SJSA1 (cell line): Measurements from ENCODE around the gene FHIT. TPM values are rescaled to one million over a fixed set of nuclear protein-coding genes. Genes with fewer than 3 reads are reported as not detected.
"Not testable (repeated sequence)": the region's sequence is repeated elsewhere in the genome, so short reads cannot be mapped to it uniquely, and the experiment has no call there.

ENCODE experiments used
- DNase-seq, 2 experiments: peaks; one replicate each; pipeline ENCODE4 v3.0.0-alpha.2; 2015 to 2020; ENCODE audit warnings: low spot score in 2 of 2, low read depth in 1 of 2
- H3K27ac ChIP-seq: fragments of 250-450 bp; sonication (Bioruptor Pico); 2 replicates; pipeline ENCODE4 v1.5.1; 2020; ENCODE audit warnings: mild to moderate bottlenecking, moderate library complexity
- H3K27me3 ChIP-seq: fragments of 250-450 bp; sonication (Bioruptor Pico); replicated peaks from 2 replicates; pipeline ENCODE4 v1.5.1; 2020; ENCODE audit warnings: mild to moderate bottlenecking, moderate library complexity
- H3K36me3 ChIP-seq: fragments of 250-450 bp; sonication (Bioruptor Pico); 2 replicates; pipeline ENCODE4 v1.5.1; 2020; ENCODE audit warnings: mild to moderate bottlenecking
- H3K4me1 ChIP-seq: fragments of 250-450 bp; sonication (Bioruptor Pico); replicated peaks from 2 replicates; pipeline ENCODE4 v1.6.1; 2021; ENCODE audit warnings: mild to moderate bottlenecking
- H3K4me3 ChIP-seq: fragments of 250-450 bp; sonication (Bioruptor Pico); 2 replicates; pipeline ENCODE4 v1.5.1; 2020; ENCODE audit warnings: mild to moderate bottlenecking
- H3K9me3 ChIP-seq: fragments of 250-450 bp; sonication (Bioruptor Pico); replicated peaks from 2 replicates; pipeline ENCODE4 v1.5.1; 2020; ENCODE audit warnings: mild to moderate bottlenecking
- total RNA-seq: library from RNA; depleted of rRNA; stranded (reverse); fragments of >200 nt; shearing (Covaris generic); gene quantifications from 2 replicates; pipeline ENCODE4 v1.2.3, GENCODE V29; 2014

Gene FHIT
- total RNA-seq, 1 experiment from 2014 or later = not detected

- no peaks in the 10 kb centered on the region for H3K36me3 ChIP-seq
- DNase-seq = no peak
Measured at GRCh38 chr3:60551455-60552209, 699.6 kb downstream of the FHIT start.

DNA sequence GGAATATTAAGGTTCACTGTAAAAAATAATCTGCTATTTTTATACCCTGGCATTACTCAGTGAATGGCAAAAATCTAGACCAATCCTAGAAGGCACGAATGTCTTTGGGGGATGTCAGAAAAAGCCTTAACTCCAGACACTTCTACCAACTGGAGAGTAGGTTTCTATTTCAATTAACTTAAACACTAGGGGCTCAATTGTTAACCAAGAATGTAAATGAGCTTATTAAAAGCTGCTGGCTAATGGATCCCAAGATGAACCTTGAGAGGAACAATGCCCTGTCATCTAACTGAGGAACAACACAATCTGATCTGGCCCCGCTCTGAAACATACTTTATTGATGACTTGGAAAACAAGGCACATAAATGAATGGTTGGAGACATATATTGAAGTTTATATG, 701.4 kb downstream of the FHIT start:
- Histone ChIP-seq H3K4me3 (no peak overlapping the region), H3K27ac (no peak overlapping the region), H3K27me3 (no peaks in the 10 kb centered on the region), H3K4me1 (no peaks in the 10 kb centered on the region), H3K36me3 (no peaks in the 10 kb centered on the region), H3K9me3 (no peaks in the 10 kb centered on the region)
- no peak for DNase-seq

More at GRCh38 chr3:60551455-60552209, 699.6 kb downstream of the FHIT start:
- Histone ChIP-seq H3K4me3 (no peak overlapping the region), H3K27me3 (no peaks in the 10 kb centered on the region), H3K27ac (no peak overlapping the region), H3K9me3 (no peaks in the 10 kb centered on the region), H3K4me1 (peaks cover 14% of the 10 kb centered on the region)

GRCh38 chr3:60542995-60543394, 708.3 kb downstream of the FHIT start:
- Histone ChIP-seq H3K27me3 (no peaks in the 10 kb centered on the region), H3K27ac (no peak overlapping the region), H3K4me3 (no peak overlapping the region), H3K9me3 (no peaks in the 10 kb centered on the region), H3K4me1 (no peaks in the 10 kb centered on the region), H3K36me3 (no peaks in the 10 kb centered on the region)
- no peak for DNase-seq

GRCh38 chr3:60539394-60539793, 711.9 kb downstream of the FHIT start:
- H3K4me3 ChIP-seq, H3K27ac ChIP-seq, H3K9me3 ChIP-seq, H3K4me1 ChIP-seq, H3K36me3 ChIP-seq, H3K27me3 ChIP-seq, DNase-seq: not testable (repeated sequence)

DNA sequence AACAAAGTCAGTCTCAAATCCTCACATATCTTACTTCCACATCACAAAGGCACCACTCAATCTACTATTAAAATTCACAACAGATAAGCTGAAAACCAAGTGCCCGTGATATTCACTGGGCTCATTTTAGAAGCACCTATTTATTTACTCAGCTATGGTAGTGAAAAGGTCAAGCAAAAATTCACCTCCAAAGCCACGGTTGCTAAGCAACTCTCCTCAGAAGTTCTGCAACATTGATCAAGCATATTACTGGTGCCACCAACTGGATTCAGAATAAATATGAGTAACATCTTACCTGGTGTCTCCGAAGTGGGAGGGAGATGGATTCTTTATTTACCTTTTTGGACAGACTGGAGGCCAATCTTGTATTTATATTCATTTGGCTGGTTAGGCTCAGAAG, 714.8 kb downstream of the FHIT start:
- H3K27ac ChIP-seq = no peak overlapping the region
- no peaks in the 10 kb centered on the region for H3K27me3 ChIP-seq
- no peak for DNase-seq
- H3K4me1 ChIP-seq = no peaks in the 10 kb centered on the region
- H3K4me3 ChIP-seq = no peak overlapping the region
- H3K9me3 ChIP-seq = no peaks in the 10 kb centered on the region
- no peaks in the 10 kb centered on the region for H3K36me3 ChIP-seq

- DNase-seq = no peak
- Histone ChIP-seq H3K4me1 (no peaks in the 10 kb centered on the region), H3K4me3 (no peak overlapping the region), H3K9me3 (no peaks in the 10 kb centered on the region), H3K27ac (no peak overlapping the region), H3K27me3 (no peaks in the 10 kb centered on the region), H3K36me3 (no peaks in the 10 kb centered on the region)
Measured at GRCh38 chr3:60531759-60532158, 719.5 kb downstream of the FHIT start.

- no peak overlapping the region for H3K4me3 ChIP-seq
- H3K9me3 ChIP-seq = no peaks in the 10 kb centered on the region
- no peak for DNase-seq
- H3K27ac ChIP-seq = no peak overlapping the region
- H3K27me3 ChIP-seq = no peaks in the 10 kb centered on the region
- H3K36me3 ChIP-seq = no peaks in the 10 kb centered on the region
- no peaks in the 10 kb centered on the region for H3K4me1 ChIP-seq
Measured at GRCh38 chr3:60528651-60529050, 722.6 kb downstream of the FHIT start.

DNA sequence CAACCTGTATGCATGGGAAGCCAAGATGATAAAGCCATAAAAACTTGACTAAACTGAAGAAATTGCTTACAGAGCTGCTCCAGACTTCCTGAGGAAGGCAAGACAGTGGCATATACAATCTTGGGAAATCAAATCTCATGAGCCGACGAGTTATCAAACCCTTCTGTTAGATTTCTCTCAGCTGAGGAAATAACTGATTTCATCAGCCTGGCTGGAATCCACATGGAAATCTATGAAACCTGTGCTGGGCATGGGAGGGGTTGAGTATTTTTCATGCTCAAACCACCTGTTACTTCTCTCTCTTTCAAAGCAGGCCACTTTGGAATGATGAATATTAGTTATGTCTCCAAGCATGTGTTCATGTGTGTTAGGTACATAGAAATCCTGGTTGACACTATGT, 727.7 kb downstream of the FHIT start:
- H3K36me3 ChIP-seq = no peaks in the 10 kb centered on the region
- H3K9me3 ChIP-seq = no peaks in the 10 kb centered on the region
- H3K4me1 ChIP-seq = no peaks in the 10 kb centered on the region
- no peaks in the 10 kb centered on the region for H3K27me3 ChIP-seq
- no peak overlapping the region for H3K4me3 ChIP-seq
- no peak overlapping the region for H3K27ac ChIP-seq
- no peak for DNase-seq

DNA sequence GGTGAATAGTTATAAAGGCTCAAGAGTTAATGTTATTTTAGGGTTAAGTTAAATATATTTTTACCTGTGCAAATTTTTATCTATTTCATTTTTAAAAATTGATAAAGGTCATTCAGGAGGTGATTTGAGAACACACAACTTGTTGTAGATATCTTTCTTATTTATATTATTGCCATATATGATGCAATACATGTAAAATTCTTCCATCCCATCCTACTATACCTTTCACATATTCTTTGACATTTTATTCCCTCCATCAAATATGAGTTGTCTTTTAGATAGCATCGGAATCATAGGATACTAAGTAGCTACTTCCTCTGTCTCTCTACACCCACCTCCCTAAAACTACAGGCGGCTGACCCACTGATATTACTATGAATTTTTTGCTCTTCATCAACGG, 734.1 kb downstream of the FHIT start:
- DNase-seq = no peak
- no peak overlapping the region for H3K27ac ChIP-seq
- no peak overlapping the region for H3K4me3 ChIP-seq
- H3K27me3 ChIP-seq = no peaks in the 10 kb centered on the region
- H3K4me1 ChIP-seq = no peaks in the 10 kb centered on the region
- no peaks in the 10 kb centered on the region for H3K36me3 ChIP-seq
- H3K9me3 ChIP-seq = no peaks in the 10 kb centered on the region

DNA sequence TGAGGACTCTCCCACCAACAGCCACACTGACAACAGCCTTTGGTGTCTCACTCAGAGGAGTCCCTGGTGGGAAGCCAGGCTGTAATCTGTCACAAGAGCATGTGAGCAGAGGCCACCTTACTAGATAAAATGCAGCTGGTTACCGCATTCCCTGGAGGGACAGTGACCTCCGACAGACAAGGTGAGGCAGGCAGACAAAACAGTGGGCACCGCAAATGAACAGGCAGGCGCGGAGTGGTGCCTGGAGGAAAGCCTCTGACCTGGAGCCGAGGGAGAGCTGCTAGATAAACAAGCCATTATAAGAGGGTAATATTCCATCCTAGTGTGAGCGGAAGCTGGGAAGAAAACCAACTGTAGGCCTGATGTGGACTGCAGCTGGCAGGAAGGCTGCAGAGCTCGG, 736.4 kb downstream of the FHIT start:
- no peaks in the 10 kb centered on the region for H3K36me3 ChIP-seq
- H3K27me3 ChIP-seq = no peaks in the 10 kb centered on the region
- H3K4me3 ChIP-seq = no peak overlapping the region
- H3K4me1 ChIP-seq = no peaks in the 10 kb centered on the region
- no peak for DNase-seq
- no peaks in the 10 kb centered on the region for H3K9me3 ChIP-seq
- H3K27ac ChIP-seq = no peak overlapping the region

GRCh38 chr3:60514085-60514649, 737.1 kb downstream of the FHIT start:
- no peak for DNase-seq
- Histone ChIP-seq H3K9me3 (no peaks in the 10 kb centered on the region), H3K4me3 (no peak overlapping the region), H3K27ac (no peak overlapping the region), H3K27me3 (no peaks in the 10 kb centered on the region), H3K4me1 (no peaks in the 10 kb centered on the region), H3K36me3 (no peaks in the 10 kb centered on the region)

DNA sequence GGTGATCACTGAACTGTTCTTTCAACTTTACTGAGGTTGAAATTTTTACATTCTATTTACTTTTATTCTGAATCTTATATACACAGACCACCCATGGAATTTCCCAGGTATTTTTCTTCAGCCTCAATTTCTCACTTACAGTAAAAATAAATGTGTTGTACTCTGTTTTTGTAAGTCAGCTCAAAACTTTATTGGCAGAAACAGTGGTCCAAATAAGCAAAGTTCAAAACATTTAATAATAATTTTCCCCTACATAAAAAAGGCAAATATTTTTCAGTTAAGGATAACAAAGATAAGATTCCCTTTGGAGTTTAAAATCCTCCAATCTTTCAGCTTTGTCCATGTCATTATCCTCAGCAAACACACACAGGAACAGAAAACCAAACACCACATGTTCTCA, 738.0 kb downstream of the FHIT start:
- Histone ChIP-seq H3K27me3 (no peaks in the 10 kb centered on the region), H3K4me3 (no peak overlapping the region), H3K4me1 (no peaks in the 10 kb centered on the region), H3K9me3 (no peaks in the 10 kb centered on the region), H3K36me3 (no peaks in the 10 kb centered on the region), H3K27ac (no peak overlapping the region)
- no peak for DNase-seq

- Histone ChIP-seq H3K27me3 (no peaks in the 10 kb centered on the region), H3K4me1 (no peaks in the 10 kb centered on the region), H3K9me3 (no peaks in the 10 kb centered on the region), H3K4me3 (no peak overlapping the region), H3K27ac (no peak overlapping the region), H3K36me3 (no peaks in the 10 kb centered on the region)
- no peak for DNase-seq
Measured at GRCh38 chr3:60512506-60512905, 738.7 kb downstream of the FHIT start.

DNA sequence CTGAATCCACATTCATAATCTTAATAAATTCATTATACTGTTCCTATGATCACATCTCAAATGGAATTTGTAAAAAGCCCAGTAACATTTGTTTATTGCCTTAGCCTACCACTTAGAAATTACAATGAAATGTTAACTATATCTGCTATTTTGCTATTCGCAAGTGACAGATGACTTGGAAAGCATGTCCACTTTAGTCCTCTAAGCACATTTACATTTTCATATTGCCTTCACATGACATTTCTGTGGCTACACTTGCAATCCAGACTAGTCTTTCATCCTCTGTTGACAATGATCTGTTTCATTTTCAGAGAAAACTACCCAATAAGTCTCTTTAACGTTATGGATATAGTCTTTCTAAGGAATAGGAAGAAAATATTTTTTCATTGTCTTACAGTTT, 741.8 kb downstream of the FHIT start:
- Histone ChIP-seq H3K36me3 (no peaks in the 10 kb centered on the region), H3K4me1 (no peaks in the 10 kb centered on the region), H3K9me3 (no peaks in the 10 kb centered on the region), H3K27me3 (no peaks in the 10 kb centered on the region), H3K4me3 (no peak overlapping the region), H3K27ac (no peak overlapping the region)
- no peak for DNase-seq
